ENCODE data around the gene CENPP. TPM values are rescaled to one million over a fixed set of nuclear protein-coding genes. Genes with fewer than 3 reads are reported as not detected.

CENPP gene
- total RNA-seq: 5.7 TPM

DNA sequence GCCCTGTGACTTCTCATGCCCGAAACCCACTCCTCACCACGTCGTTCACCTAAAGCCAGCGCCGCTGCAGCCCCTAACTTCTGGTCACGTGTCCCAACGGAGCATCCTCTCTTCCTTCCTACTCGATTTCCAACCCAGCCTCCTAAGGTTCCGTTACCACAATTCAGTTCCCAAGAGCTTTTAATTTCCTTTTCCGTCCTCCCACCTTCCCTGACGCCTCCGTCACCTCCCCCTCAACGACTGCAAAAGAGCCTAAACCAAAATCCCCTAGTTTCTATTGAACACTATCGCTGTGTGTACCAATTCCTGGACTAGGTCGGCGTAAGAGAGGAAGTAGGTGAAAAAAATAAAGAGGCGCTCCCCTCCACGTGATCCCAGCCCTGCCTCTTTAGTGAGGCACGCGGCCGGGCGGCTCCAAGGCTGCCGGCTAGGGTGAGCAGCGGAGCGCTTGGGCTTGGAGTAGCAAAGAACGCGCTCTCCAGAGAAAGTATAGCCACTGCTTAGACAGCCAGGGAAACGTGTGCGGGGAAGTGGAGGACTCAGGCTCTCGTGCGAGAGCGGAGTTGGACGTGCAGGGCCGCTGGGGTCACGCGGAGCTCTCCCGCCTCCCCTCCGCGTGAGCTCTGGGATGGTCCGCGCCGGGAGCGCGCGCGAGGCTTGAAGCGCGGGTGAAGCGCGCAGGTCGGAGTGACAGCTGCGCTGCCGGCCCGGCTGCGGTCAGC is at the start of gene CENPP, which contains the start of gene NOL8:
Gene CENPP, plus strand, starts transcription at position 685 of the 722 bp plus-strand sequence.
Gene NOL8, minus strand, starts transcription at position 82 of the 722 bp plus-strand sequence. CDS start 1,189 bp downstream, outside the sequence.
- DNase-seq (ENCODE audit: low spot score in 2 of 2) (peak; percentile 85 to 87), FAIRE-seq (no peak)

DNA sequence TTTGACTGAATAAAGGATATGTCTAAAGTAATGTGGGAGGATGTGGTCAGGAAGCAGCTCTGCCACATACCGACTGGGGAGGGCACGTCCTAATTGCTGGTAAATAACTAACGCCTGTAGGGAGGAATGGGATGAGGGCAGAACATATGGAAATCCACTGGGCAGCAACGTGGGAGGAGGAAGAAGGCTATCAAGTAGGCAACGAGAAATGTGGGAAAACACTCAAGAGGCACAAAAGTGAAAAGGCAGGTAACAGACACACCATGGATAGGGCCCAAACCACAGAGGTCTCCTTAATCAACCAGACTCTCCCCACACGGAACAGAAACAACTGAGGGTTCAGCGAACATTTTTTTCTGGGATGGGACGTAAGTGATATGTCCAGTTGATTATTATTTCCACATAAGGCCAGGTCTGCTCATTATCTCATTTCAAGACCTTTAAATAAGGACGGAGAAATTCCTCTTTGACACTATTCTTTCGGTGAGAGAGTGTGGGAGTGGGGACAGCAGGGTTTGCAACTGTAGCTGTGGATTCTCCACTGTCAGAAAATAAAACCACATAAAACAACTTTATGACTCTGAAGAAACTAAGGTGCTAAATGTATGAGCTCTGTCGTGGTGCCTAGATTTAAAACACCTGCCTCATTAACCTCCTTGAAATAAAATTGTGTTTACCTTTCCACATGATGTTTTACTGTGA is 49.3 kb upstream of the CENPP start:
- no peak for FAIRE-seq

GRCh38 chr9:92278110-92278509 is 47.6 kb upstream of the CENPP start:
- FAIRE-seq (no peak), DNase-seq (ENCODE audit: low spot score in 2 of 2) (no peak)

More for the DNA sequence above, 49.3 kb upstream of the CENPP start:
- DNase-seq (ENCODE audit: low spot score in 2 of 2): no peak

- FAIRE-seq: no peak
- no peak for DNase-seq (ENCODE audit: low spot score in 2 of 2)
Observed at GRCh38 chr9:92279302-92279701, 46.5 kb upstream of the CENPP start.

- no peak for DNase-seq (ENCODE audit: low spot score in 2 of 2)
- FAIRE-seq: no peak
Observed at GRCh38 chr9:92289708-92290390, 35.9 kb upstream of the CENPP start.

DNA sequence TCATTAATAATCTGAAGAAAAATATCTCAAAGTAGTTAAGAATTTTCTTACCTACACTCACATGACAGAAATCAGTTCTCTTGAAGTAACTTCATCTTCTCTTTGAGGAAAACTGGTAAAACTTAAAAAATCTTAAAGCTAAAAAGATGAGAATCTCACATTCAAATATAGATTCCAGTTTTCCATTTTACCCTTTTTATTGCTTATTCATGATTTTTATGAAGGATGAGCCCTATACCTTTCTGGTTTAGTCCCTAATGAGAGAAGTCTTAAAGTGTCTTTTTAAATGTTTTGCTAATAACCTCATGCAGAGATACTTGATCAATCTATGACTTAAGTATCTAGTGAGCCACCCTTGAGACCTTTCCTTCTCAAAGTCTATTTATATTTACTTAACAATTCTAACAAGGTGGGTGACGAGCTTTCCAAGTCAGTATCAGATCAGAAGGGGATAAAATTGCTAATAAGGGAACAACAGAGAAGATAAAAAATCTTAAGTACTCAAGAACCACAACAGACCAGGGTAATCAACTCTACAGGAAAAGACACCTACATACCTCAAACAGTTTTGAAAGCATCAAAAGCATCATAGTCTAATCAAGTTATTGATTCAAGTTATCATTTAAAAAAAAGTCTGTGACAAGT is 34.8 kb upstream of the CENPP start:
- FAIRE-seq: no peak
- DNase-seq (ENCODE audit: low spot score in 2 of 2): no peak

- FAIRE-seq (no peak), DNase-seq (ENCODE audit: low spot score in 2 of 2) (no peak)
Observed at GRCh38 chr9:92291577-92291976, 34.2 kb upstream of the CENPP start.

GRCh38 chr9:92292338-92293074 is 33.2 kb upstream of the CENPP start:
- FAIRE-seq (no peak), DNase-seq (ENCODE audit: low spot score in 2 of 2) (no peak)

DNA sequence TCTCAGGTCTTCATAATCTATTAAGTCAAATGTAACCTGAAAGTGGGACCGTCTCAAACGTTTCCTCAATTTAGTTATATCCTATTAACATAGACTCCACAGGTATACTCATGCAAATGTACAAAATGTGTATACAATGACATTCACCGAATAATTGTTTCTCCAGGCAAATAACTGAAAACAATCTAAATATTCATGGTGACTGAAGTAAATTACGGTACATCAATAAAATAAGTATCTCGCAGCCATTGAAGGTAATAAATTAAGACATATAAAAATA is 32.7 kb upstream of the CENPP start:
- DNase-seq (ENCODE audit: low spot score in 2 of 2) (no peak), FAIRE-seq (no peak)

- FAIRE-seq (no peak), DNase-seq (ENCODE audit: low spot score in 2 of 2) (peak; percentile 71 to 86)
Observed at GRCh38 chr9:92293452-92294296, 32.1 kb upstream of the CENPP start, which contains the start of gene IARS1. TSS of gene IARS1 (minus strand) at chr9:92293697. CDS start at chr9:92289419, 4,278 bp downstream.

GRCh38 chr9:92294297-92294676 is 31.5 kb upstream of the CENPP start:
- FAIRE-seq: no peak
- DNase-seq (ENCODE audit: low spot score in 2 of 2): no peak

GRCh38 chr9:92295240-92295790 is 30.4 kb upstream of the CENPP start:
- DNase-seq (ENCODE audit: low spot score in 2 of 2) (no peak), FAIRE-seq (no peak)

- FAIRE-seq (no peak), DNase-seq (ENCODE audit: low spot score in 2 of 2) (no peak)
Observed at GRCh38 chr9:92295827-92296258, 29.9 kb upstream of the CENPP start.

DNA sequence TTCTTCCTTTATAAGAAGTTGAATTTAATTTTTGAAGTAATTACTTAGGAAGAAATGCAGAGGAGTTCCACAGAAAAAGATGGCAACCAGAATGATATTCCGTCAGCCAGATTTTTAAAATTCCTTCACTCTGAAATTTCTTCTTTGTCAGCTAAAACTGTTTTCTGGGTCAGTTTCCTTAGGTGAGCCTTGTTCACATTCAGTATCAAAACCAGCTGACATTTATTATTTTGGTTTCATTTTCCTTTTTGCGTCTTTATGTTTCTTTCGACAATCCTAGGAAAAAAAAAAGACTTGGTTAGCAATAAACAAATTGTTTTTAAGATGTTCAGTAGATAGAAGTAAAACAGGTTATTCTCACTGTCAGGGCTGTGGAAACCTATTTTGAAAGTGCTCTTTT is 28.1 kb upstream of the CENPP start:
- DNase-seq (ENCODE audit: low spot score in 2 of 2) (no peak), FAIRE-seq (no peak)

DNA sequence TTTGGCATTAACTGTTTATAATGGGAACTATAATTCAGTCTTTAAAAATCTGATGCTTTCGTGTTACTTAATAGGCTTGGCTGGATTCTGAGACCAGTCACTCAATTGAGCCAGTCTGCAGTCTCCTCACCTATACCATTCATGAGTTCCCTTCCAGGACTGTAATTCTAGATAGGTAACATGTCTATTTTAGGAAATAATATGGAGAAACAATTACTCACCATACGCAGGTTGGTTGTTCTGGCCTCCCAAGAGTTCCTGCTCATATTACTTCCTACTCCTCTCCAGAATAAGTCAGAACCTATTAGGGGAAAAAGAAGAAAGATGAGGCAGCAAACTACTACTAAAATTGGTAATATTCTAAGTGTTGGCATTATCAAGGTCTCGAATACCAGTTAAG is 27.7 kb upstream of the CENPP start:
- FAIRE-seq (no peak), DNase-seq (ENCODE audit: low spot score in 2 of 2) (no peak)

GRCh38 chr9:92299116-92299515 is 26.6 kb upstream of the CENPP start:
- DNase-seq (ENCODE audit: low spot score in 2 of 2): no peak
- FAIRE-seq: no peak

DNA sequence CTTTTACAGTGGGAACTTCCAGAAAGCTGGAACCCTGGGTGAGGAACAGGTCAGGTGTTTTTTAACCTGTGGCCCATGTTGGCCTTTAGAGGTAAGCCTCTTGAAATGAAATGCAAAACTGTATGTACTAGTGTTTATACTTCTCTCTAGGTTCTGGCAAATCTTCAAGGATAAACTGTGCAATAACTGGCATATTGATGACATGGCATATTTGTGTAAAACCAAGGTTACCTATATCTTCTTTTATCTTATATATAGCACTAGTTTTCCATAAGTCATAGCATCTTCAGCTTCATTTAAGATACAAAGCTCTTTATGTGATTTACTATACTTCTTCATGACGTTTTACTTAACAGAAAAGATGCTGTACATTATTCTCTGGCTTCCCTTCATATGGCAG is 24.8 kb upstream of the CENPP start:
- DNase-seq (ENCODE audit: low spot score in 2 of 2) (no peak), FAIRE-seq (no peak)

- DNase-seq (ENCODE audit: low spot score in 2 of 2) (no peak), FAIRE-seq (no peak)
Observed at GRCh38 chr9:92308893-92309292, 16.9 kb upstream of the CENPP start.

DNA sequence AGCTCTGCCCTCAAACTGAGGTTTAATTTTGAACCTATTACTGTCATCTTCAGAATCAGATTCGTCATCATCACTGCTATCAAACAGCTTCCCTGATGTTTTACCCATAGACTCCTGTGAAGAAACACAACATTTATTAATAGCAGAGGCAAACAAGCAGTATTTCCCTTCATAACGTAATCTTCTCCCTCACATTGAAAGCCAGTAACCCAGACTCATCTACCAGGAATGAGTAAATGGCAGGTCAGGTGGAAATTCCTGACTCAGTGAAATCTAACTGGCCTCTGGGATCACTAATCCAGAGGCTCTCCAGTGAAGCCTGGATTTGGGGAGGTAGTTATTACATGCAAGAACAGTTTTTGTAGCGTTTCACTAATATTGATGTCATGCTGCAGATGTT is 15.2 kb upstream of the CENPP start:
- FAIRE-seq (no peak), DNase-seq (ENCODE audit: low spot score in 2 of 2) (no peak)
